HUES6 (cell line): ENCODE measurements around the gene PITRM1.

Experiments
- H3K27ac ChIP-seq: 2 replicates; pipeline ENCODE4 v1.7.0; 2013; ENCODE audit warnings: low read depth, mild to moderate bottlenecking, low read length, inconsistent platforms
- H3K27me3 ChIP-seq: 2 replicates; pipeline ENCODE4 v1.6.1; 2013; ENCODE audit warnings: low read length; ENCODE audit not compliant: control insufficient read depth, insufficient read depth
- H3K36me3 ChIP-seq: 2 replicates; pipeline ENCODE4 v1.6.1; 2013; ENCODE audit warnings: low read length; ENCODE audit not compliant: control insufficient read depth, insufficient read depth
- H3K4me1 ChIP-seq: 2 replicates; pipeline ENCODE4 v1.6.1; 2013; ENCODE audit warnings: low read length; ENCODE audit not compliant: control insufficient read depth, insufficient read depth
- H3K4me3 ChIP-seq: 2 replicates; pipeline ENCODE4 v1.5.1; 2013; ENCODE audit warnings: low read depth, low read length
- H3K9ac ChIP-seq: one replicate; pipeline ENCODE4 v1.6.1; 2013; ENCODE audit warnings: mild to moderate bottlenecking, low read length
- H3K9me3 ChIP-seq: 2 replicates; pipeline ENCODE4 v1.6.1; 2013; ENCODE audit warnings: low read depth, low read length; ENCODE audit not compliant: control insufficient read depth, insufficient read depth

Gene PITRM1

GRCh38 chr10:3165196-3165595 is 7.4 kb downstream of the PITRM1 start:
- Histone ChIP-seq H3K4me3 (no peak overlapping the region), H3K4me1 (no peaks in the 10 kb centered on the region), H3K9me3 (no peaks in the 10 kb centered on the region), H3K9ac (no peak overlapping the region), H3K27ac (no peak overlapping the region), H3K36me3 (peaks cover 64% of the 10 kb centered on the region), H3K27me3 (no peaks in the 10 kb centered on the region)

- no peaks in the 10 kb centered on the region for H3K9me3 ChIP-seq
- no peaks in the 10 kb centered on the region for H3K27me3 ChIP-seq
- peaks cover 65% of the 10 kb centered on the region for H3K36me3 ChIP-seq
- no peaks in the 10 kb centered on the region for H3K4me1 ChIP-seq
- H3K4me3 ChIP-seq = no peak overlapping the region
- H3K27ac ChIP-seq = no peak overlapping the region
- no peak overlapping the region for H3K9ac ChIP-seq
Measured at GRCh38 chr10:3163879-3164278, 8.7 kb downstream of the PITRM1 start.

- no peak overlapping the region for H3K9ac ChIP-seq
- H3K27me3 ChIP-seq = no peaks in the 10 kb centered on the region
- H3K27ac ChIP-seq = no peak overlapping the region
- no peaks in the 10 kb centered on the region for H3K9me3 ChIP-seq
- peaks cover 69% of the 10 kb centered on the region for H3K36me3 ChIP-seq
- no peaks in the 10 kb centered on the region for H3K4me1 ChIP-seq
- H3K4me3 ChIP-seq = no peak overlapping the region
Measured at GRCh38 chr10:3162533-3162932, 10.0 kb downstream of the PITRM1 start.

GRCh38 chr10:3159152-3159551 is 13.4 kb downstream of the PITRM1 start:
- Histone ChIP-seq H3K36me3 (peaks cover 69% of the 10 kb centered on the region), H3K27ac (no peak overlapping the region), H3K27me3 (no peaks in the 10 kb centered on the region), H3K9me3 (no peaks in the 10 kb centered on the region), H3K4me3 (no peak overlapping the region), H3K9ac (no peak overlapping the region), H3K4me1 (no peaks in the 10 kb centered on the region)

- Histone ChIP-seq H3K27ac (no peak overlapping the region), H3K9me3 (no peaks in the 10 kb centered on the region), H3K36me3 (peaks cover 79% of the 10 kb centered on the region), H3K27me3 (no peaks in the 10 kb centered on the region), H3K4me3 (no peak overlapping the region), H3K9ac (no peak overlapping the region), H3K4me1 (no peaks in the 10 kb centered on the region)
Measured at GRCh38 chr10:3154666-3155065, 17.9 kb downstream of the PITRM1 start.

GRCh38 chr10:3152566-3152935 is 20.0 kb downstream of the PITRM1 start:
- Histone ChIP-seq H3K9me3 (no peaks in the 10 kb centered on the region), H3K36me3 (peaks cover 80% of the 10 kb centered on the region), H3K4me3 (no peak overlapping the region), H3K9ac (no peak overlapping the region), H3K27me3 (no peaks in the 10 kb centered on the region), H3K4me1 (no peaks in the 10 kb centered on the region), H3K27ac (no peak overlapping the region)

GRCh38 chr10:3151889-3152565 is 20.6 kb downstream of the PITRM1 start:
- H3K36me3 ChIP-seq = peaks cover 80% of the 10 kb centered on the region
- H3K4me1 ChIP-seq = no peaks in the 10 kb centered on the region
- no peak overlapping the region for H3K27ac ChIP-seq
- H3K4me3 ChIP-seq = no peak overlapping the region
- H3K9ac ChIP-seq = no peak overlapping the region
- no peaks in the 10 kb centered on the region for H3K27me3 ChIP-seq
- H3K9me3 ChIP-seq = no peaks in the 10 kb centered on the region

- Histone ChIP-seq H3K9me3 (no peaks in the 10 kb centered on the region), H3K27ac (no peak overlapping the region), H3K4me1 (no peaks in the 10 kb centered on the region), H3K36me3 (peaks cover 82% of the 10 kb centered on the region), H3K9ac (no peak overlapping the region), H3K27me3 (no peaks in the 10 kb centered on the region), H3K4me3 (no peak overlapping the region)
Measured at GRCh38 chr10:3150961-3151360, 21.6 kb downstream of the PITRM1 start.

- no peaks in the 10 kb centered on the region for H3K27me3 ChIP-seq
- no peaks in the 10 kb centered on the region for H3K4me1 ChIP-seq
- H3K4me3 ChIP-seq = no peak overlapping the region
- no peaks in the 10 kb centered on the region for H3K9me3 ChIP-seq
- H3K27ac ChIP-seq = no peak overlapping the region
- no peak overlapping the region for H3K9ac ChIP-seq
- peaks cover 83% of the 10 kb centered on the region for H3K36me3 ChIP-seq
Measured at GRCh38 chr10:3150366-3150765, 22.2 kb downstream of the PITRM1 start.

- Histone ChIP-seq H3K4me3 (no peak overlapping the region), H3K27ac (no peak overlapping the region), H3K9me3 (no peaks in the 10 kb centered on the region), H3K36me3 (peaks cover 83% of the 10 kb centered on the region), H3K27me3 (no peaks in the 10 kb centered on the region), H3K9ac (no peak overlapping the region), H3K4me1 (no peaks in the 10 kb centered on the region)
Measured at GRCh38 chr10:3149918-3150317, 22.7 kb downstream of the PITRM1 start.

GRCh38 chr10:3148994-3149393 is 23.6 kb downstream of the PITRM1 start:
- Histone ChIP-seq H3K27me3 (no peaks in the 10 kb centered on the region), H3K27ac (no peak overlapping the region), H3K9me3 (no peaks in the 10 kb centered on the region), H3K9ac (no peak overlapping the region), H3K36me3 (peaks cover 83% of the 10 kb centered on the region), H3K4me1 (no peaks in the 10 kb centered on the region), H3K4me3 (no peak overlapping the region)

- H3K4me3 ChIP-seq = no peak overlapping the region
- no peak overlapping the region for H3K9ac ChIP-seq
- H3K36me3 ChIP-seq = peaks cover 86% of the 10 kb centered on the region
- H3K27ac ChIP-seq = no peak overlapping the region
- no peaks in the 10 kb centered on the region for H3K4me1 ChIP-seq
- no peaks in the 10 kb centered on the region for H3K9me3 ChIP-seq
- H3K27me3 ChIP-seq = no peaks in the 10 kb centered on the region
Measured at GRCh38 chr10:3148041-3148440, 24.5 kb downstream of the PITRM1 start.
